GM12872 (cell line): ENCODE data around the gene GALNT18.

Experiments used
- TF ChIP-seq, protein P1 (sequence below): IDR thresholded peaks from 3 replicates; pipeline ENCODE4 v1.5.1; 2011; ENCODE audit warnings: low read depth, mild to moderate bottlenecking, low read length, moderate library complexity; ENCODE audit not compliant: insufficient read depth

The GALNT18 gene

GRCh38 chr11:11428714-11429113 lies 193.1 kb downstream of the GALNT18 start:
- TF ChIP-seq, protein P1, sequence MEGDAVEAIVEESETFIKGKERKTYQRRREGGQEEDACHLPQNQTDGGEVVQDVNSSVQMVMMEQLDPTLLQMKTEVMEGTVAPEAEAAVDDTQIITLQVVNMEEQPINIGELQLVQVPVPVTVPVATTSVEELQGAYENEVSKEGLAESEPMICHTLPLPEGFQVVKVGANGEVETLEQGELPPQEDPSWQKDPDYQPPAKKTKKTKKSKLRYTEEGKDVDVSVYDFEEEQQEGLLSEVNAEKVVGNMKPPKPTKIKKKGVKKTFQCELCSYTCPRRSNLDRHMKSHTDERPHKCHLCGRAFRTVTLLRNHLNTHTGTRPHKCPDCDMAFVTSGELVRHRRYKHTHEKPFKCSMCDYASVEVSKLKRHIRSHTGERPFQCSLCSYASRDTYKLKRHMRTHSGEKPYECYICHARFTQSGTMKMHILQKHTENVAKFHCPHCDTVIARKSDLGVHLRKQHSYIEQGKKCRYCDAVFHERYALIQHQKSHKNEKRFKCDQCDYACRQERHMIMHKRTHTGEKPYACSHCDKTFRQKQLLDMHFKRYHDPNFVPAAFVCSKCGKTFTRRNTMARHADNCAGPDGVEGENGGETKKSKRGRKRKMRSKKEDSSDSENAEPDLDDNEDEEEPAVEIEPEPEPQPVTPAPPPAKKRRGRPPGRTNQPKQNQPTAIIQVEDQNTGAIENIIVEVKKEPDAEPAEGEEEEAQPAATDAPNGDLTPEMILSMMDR, result no peak

DNA sequence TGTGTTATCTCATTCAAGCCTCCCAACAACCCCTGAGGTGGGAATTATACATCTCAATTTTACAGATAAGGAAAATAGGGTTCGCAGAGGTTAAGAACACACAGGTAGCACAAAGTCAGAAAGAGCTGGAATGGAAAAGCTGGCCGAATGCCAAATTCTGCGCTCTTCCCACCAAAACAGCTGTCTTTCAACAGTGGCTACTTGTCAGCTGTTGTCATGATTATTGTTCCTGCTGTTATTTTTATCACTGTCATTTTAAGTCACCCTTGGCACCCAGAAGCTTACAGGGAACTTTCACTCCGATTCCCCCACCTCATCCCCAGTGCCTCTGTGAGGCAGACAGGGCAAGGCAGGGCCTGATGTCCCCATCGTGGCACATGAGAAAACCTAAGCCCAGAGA lies 194.3 kb downstream of the GALNT18 start:
- TF ChIP-seq, protein P1, result no peak

- TF ChIP-seq, protein P1, result no peak
These were observed 194.7 kb downstream of the GALNT18 start for GRCh38 chr11:11427140-11427539.

DNA sequence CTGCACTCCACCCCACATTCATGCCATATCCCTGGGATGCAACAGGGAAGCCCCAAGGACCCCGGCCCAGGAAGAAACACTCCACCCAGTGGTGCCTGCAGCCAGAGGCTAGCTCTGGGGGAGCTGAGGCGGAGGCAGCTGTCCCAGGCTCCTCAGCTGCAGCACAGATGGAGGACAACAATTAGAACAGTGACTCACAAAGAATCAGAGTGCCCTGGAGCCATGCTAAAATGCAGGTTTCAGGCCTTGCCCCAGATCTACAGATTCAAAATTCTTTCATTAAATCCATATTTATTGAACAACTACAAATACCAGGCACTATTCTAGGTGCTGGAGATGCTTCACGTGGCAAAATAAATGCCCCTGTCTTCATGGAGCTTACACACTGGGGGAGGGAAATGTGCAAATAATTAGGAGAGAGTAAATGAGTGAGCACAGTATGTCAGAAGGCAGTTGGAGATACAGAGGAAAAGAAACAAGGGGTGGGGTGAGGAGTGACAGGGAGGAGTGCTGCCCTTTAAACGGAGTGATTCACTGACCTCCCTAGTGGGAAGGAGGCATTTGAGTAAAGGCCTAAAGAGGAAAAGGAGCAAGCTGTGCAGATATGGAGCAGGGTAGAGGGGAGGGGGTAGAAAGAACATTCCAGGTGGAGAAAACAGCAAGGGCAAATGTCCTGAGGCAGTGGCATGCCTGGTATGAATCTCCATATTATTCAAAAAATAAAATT lies 195.4 kb downstream of the GALNT18 start:
- TF ChIP-seq, protein P1, result no peak

DNA sequence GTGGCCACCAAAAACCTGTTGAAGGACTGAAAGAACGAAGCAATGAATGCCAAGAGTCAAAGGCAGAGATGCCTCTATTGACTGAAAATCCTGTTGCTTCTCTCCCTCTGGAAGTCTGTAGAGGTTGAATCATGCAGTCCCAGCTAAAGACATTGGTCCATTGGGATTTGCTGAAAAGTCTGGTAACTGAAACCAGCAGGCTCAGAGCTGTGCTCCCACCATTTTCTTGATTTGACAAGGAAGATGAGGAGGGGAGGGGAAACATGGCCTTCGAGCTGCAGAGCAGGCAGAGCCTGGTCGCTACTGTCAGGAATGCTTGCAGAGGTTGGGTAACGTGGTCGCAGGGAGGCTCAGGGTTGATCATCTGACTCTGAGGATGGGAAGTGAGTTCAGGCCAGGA lies 196.0 kb downstream of the GALNT18 start:
- TF ChIP-seq, protein P1, result no peak

DNA sequence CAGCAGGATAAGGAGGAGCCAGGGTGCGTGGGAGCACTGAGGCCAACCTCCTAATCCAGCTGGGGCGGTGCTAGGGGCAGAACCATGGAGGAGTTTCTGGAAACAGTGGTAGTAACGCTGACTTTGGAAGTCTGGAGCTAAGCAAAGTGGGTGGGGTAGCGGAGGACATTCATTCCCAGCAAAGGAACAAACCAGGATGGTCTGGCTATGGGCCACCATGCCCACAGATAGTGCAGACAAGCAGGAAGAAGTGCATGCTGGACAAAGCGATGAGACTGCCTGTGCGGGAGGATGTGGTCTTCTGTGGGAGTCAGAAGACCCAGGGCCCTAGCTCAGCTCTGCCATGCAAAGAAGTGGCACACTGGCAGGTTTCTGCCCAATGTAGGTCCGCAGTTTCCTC lies 197.1 kb downstream of the GALNT18 start:
- TF ChIP-seq, protein P1, result no peak

DNA sequence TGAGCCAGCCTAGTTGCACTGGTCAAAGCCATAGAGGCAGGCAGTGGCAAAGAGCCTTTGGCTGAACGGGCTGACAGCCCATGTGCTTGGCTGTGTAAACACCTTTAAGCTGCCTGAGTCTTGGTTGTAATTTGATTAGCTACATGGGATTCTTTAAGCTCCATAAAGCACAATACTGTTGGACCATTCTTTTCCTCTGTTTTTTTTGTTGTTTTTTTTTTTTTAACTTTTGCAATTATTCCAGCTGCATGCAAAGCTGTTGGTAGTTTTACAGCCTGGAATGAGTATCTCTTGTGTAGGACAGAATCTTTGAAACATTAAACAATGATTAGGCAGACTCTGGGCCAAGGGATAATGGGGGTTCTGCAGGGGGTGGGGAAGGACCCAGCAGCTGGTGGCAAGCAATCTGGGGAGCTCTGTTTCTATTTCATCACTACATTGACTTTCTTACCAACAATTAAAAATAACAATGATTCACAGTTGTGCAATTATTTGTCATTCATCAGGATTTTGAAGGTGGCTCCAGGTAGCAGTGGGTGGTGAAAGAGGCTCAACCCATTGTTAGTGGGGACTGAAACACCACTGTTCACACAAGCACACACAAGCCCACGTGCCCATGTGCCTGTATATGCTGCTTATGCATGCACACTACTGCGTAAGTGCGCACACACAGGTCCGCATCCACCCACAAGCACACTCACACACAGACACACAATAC lies 199.2 kb downstream of the GALNT18 start:
- TF ChIP-seq, protein P1, result no peak
